Measurements from ENCODE around the gene OR8D2.

OR8D2 gene

DNA sequence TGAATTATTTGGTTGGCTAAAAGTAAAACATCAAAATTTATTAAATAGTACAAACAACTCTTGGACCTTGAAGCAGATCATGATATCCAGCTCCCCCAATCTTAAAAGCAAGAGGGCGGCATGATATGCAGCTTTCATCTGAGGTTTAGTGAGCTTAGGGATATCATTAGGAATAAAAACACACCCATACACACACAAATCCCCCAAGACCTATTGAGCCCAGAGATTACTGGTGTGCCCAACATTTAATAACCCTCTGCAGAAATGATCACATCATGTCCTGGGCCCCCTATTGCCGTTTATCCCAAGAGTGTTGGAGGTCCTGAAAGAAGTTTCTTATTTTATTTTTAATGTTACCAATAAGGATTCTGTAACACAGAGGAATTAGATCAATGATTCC lies 6.1 kb downstream of the OR8D2 start, which contains the start of gene OR8D1:
Gene OR8D1, minus strand, starts transcription at position 101 of the 400 bp plus-strand sequence. CDS start 3,183 bp downstream, outside the sequence.
- Histone ChIP-seq H3K27me3 (ENCODE audit: control insufficient read depth, insufficient read depth, low read length) (no peaks in the 10 kb centered on the region), H3K4me1 (ENCODE audit: control insufficient read depth, insufficient read depth, low read length) (no peaks in the 10 kb centered on the region), H3K9ac (ENCODE audit: low read depth, low read length) (no peak within 1 kb of the TSS), H3K36me3 (ENCODE audit: control insufficient read depth, insufficient read depth, low read length) (no peaks in the 10 kb centered on the region), H3K9me3 (ENCODE audit: control insufficient read depth, insufficient read depth, low read length) (no peaks in the 10 kb centered on the region), H3K27ac (ENCODE audit: low read depth, low read length) (no peak within 1 kb of the TSS), H3K4me3 (ENCODE audit: low read depth, low read length) (no peak within 1 kb of the TSS)

DNA sequence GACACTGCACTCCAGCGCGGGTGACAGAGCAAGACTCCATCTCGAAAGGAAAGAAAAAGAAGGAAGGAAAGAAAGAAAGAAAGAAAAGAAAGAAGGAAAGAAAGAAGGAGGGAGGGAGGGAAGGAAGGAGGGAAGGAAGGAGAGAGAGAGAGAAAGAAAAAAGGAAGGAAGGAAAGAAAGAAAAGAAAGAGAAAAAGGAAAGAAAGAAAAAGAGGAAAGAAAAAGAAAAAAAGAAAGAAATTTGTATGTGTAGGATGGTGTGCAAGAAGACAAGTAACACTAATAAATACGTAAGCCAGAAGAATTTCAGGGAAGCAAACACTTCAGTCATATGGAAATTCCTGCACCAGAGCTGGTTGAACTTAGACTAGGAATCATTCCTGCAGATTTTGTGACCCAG lies 6.9 kb downstream of the OR8D2 start:
- Histone ChIP-seq H3K4me1 (ENCODE audit: control insufficient read depth, insufficient read depth, low read length) (no peaks in the 10 kb centered on the region), H3K27ac (ENCODE audit: low read depth, low read length) (no peak overlapping the region), H3K4me3 (ENCODE audit: low read depth, low read length) (no peak overlapping the region), H3K9me3 (ENCODE audit: control insufficient read depth, insufficient read depth, low read length) (no peaks in the 10 kb centered on the region), H3K36me3 (ENCODE audit: control insufficient read depth, insufficient read depth, low read length) (no peaks in the 10 kb centered on the region), H3K9ac (ENCODE audit: low read depth, low read length) (no peak overlapping the region), H3K27me3 (ENCODE audit: control insufficient read depth, insufficient read depth, low read length) (no peaks in the 10 kb centered on the region)

DNA sequence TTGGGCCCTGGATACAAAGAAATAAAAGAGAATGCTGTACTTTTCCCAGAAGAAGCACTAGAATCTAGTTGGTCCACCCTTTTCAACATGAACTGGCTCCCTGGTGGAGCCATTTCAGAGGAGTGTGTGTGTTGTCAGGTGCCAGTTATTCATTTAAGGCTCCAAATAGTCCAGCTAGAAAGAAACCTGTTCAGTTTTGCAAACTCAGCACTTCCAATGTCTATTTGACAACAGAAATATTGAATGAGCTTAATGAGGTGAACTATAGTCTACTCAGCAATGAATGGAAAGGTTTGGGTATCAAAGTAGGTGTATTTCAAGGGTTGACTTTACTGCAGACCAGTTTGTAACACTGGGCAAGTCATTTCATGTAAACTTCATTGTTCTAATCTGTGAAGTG lies 8.3 kb downstream of the OR8D2 start:
- Histone ChIP-seq H3K9ac (ENCODE audit: low read depth, low read length) (no peak overlapping the region), H3K4me3 (ENCODE audit: low read depth, low read length) (no peak overlapping the region), H3K27ac (ENCODE audit: low read depth, low read length) (no peak overlapping the region), H3K27me3 (ENCODE audit: control insufficient read depth, insufficient read depth, low read length) (no peaks in the 10 kb centered on the region), H3K9me3 (ENCODE audit: control insufficient read depth, insufficient read depth, low read length) (no peaks in the 10 kb centered on the region), H3K4me1 (ENCODE audit: control insufficient read depth, insufficient read depth, low read length) (no peaks in the 10 kb centered on the region), H3K36me3 (ENCODE audit: control insufficient read depth, insufficient read depth, low read length) (no peaks in the 10 kb centered on the region)

DNA sequence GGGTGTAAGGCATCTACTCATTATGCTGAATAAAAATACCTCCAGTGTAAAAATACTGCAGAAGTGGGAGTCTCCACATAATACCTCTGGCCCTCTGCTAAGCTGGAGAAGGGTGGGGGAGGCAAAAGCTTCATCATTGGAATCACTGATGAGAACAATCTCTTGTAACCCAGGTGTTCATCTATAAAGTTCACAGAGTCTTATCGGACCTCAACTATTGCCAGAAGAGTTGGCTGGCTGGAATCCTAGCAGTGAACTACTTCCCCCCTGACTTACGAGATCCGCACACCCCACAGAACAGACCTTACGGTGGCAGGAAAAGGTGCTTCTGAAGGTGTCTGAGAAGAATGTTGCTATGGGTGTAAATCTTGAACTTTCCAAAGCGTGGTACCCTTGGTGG lies 8.7 kb downstream of the OR8D2 start:
- no peaks in the 10 kb centered on the region for H3K36me3 ChIP-seq (ENCODE audit: control insufficient read depth, insufficient read depth, low read length)
- no peak overlapping the region for H3K27ac ChIP-seq (ENCODE audit: low read depth, low read length)
- H3K9me3 ChIP-seq (ENCODE audit: control insufficient read depth, insufficient read depth, low read length), result no peaks in the 10 kb centered on the region
- H3K9ac ChIP-seq (ENCODE audit: low read depth, low read length), result no peak overlapping the region
- H3K4me3 ChIP-seq (ENCODE audit: low read depth, low read length), result no peak overlapping the region
- H3K27me3 ChIP-seq (ENCODE audit: control insufficient read depth, insufficient read depth, low read length), result no peaks in the 10 kb centered on the region
- H3K4me1 ChIP-seq (ENCODE audit: control insufficient read depth, insufficient read depth, low read length), result no peaks in the 10 kb centered on the region

DNA sequence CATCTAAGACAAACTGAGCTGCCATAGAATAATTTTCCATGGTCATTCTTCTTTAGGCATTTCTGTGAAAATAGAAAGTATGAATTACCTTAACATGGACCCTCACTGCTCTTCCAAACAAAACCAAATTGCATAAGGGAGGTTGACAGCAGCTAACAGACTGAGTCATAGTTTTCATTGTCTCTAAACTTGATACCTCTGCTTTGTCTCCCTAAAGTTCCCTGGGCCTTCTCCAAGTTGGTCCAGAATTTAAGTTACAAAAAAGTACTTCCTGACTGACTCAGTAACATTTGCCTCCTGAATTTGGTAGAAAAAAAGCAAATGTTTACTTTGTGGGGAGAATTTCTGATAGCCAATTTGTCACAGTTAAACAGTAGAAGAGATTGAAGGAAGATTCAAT lies 9.3 kb downstream of the OR8D2 start:
- no peaks in the 10 kb centered on the region for H3K36me3 ChIP-seq (ENCODE audit: control insufficient read depth, insufficient read depth, low read length)
- no peak overlapping the region for H3K9ac ChIP-seq (ENCODE audit: low read depth, low read length)
- no peaks in the 10 kb centered on the region for H3K9me3 ChIP-seq (ENCODE audit: control insufficient read depth, insufficient read depth, low read length)
- H3K4me1 ChIP-seq (ENCODE audit: control insufficient read depth, insufficient read depth, low read length), result no peaks in the 10 kb centered on the region
- no peak overlapping the region for H3K27ac ChIP-seq (ENCODE audit: low read depth, low read length)
- no peak overlapping the region for H3K4me3 ChIP-seq (ENCODE audit: low read depth, low read length)
- H3K27me3 ChIP-seq (ENCODE audit: control insufficient read depth, insufficient read depth, low read length), result no peaks in the 10 kb centered on the region

DNA sequence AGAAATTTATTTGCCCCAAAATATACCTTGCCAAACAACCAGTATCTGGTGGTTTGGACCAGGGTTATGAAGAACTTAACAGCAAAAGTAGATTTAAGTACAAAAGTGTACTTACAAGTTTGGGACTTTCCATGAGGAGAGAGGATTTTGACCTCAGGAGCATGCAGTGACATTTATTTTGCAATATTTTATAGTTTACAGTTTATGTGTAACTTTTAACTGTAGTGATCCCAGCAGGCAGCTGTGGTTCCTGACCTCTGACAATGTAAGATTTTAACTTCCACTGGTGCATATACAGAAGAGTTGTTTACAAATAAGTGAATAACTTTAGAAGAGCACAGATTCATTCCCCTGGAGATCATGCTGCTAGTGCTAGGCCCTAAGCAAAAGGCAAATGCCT lies 12.9 kb downstream of the OR8D2 start:
- no peaks in the 10 kb centered on the region for H3K27me3 ChIP-seq (ENCODE audit: control insufficient read depth, insufficient read depth, low read length)
- peaks cover 11% of the 10 kb centered on the region for H3K4me1 ChIP-seq (ENCODE audit: control insufficient read depth, insufficient read depth, low read length)
- H3K36me3 ChIP-seq (ENCODE audit: control insufficient read depth, insufficient read depth, low read length), result no peaks in the 10 kb centered on the region
- H3K27ac ChIP-seq (ENCODE audit: low read depth, low read length), result no peak overlapping the region
- no peak overlapping the region for H3K9ac ChIP-seq (ENCODE audit: low read depth, low read length)
- H3K4me3 ChIP-seq (ENCODE audit: low read depth, low read length), result no peak overlapping the region
- H3K9me3 ChIP-seq (ENCODE audit: control insufficient read depth, insufficient read depth, low read length), result no peaks in the 10 kb centered on the region

DNA sequence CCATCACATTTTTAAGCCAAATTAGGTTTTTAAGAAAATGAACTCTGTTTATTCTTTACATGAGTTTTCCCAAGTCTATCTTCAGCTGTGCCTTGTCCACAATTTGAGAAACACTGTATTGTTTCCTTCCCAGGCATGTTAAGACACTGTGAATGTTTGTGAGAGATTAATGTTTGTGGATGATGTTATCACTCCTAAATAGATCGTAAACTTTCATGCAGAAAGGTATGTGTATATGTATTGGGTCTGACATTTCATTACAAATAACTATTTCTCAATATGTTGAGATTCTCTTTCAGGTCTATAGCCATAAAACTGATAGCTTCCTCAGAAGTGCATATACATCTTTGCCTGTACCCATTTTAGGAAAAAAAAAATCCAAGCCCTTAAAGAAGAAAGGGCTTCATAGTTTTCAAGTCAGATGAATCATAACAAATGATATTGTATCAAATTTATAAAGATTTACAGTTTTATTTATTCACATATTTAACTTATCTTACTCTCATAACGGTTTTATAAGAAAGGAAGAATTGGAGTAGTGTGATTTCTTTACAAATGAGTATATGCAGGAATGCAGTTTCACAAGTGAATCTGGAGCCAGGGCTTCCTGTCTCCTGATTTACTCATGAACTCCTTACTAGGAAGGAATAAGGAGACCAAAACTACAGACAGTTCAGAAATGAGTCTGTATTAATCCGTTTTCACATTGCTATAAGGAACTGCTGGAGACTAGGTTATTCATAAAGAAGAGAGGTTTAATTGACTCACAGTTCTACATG lies 17.5 kb downstream of the OR8D2 start:
- Histone ChIP-seq H3K27me3 (ENCODE audit: control insufficient read depth, insufficient read depth, low read length) (no peaks in the 10 kb centered on the region), H3K27ac (ENCODE audit: low read depth, low read length) (no peak overlapping the region), H3K4me3 (ENCODE audit: low read depth, low read length) (no peak overlapping the region), H3K36me3 (ENCODE audit: control insufficient read depth, insufficient read depth, low read length) (no peaks in the 10 kb centered on the region), H3K4me1 (ENCODE audit: control insufficient read depth, insufficient read depth, low read length) (peaks cover 21% of the 10 kb centered on the region), H3K9me3 (ENCODE audit: control insufficient read depth, insufficient read depth, low read length) (no peaks in the 10 kb centered on the region), H3K9ac (ENCODE audit: low read depth, low read length) (no peak overlapping the region)

DNA sequence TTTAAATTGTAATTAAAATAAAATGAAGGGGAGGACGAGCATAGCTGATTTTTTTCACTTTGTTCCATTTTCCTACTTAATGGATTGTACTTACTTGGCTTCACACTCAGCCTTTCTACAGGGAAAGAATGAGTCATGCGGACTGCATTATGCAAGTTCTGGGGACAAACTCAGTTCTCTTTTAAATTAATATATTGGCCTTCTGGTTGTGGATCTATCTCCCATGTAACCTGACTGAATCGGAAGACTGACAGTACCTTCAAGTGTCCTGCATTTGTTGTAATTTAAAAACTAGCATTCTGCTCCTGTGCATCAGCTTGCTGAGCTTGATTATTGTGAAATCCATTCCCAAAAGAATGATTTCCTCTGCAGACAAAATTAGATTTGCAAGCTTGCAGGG lies 18.4 kb downstream of the OR8D2 start:
- Histone ChIP-seq H3K27ac (ENCODE audit: low read depth, low read length) (no peak overlapping the region), H3K36me3 (ENCODE audit: control insufficient read depth, insufficient read depth, low read length) (no peaks in the 10 kb centered on the region), H3K9me3 (ENCODE audit: control insufficient read depth, insufficient read depth, low read length) (no peaks in the 10 kb centered on the region), H3K9ac (ENCODE audit: low read depth, low read length) (no peak overlapping the region), H3K4me3 (ENCODE audit: low read depth, low read length) (no peak overlapping the region), H3K4me1 (ENCODE audit: control insufficient read depth, insufficient read depth, low read length) (peaks cover 21% of the 10 kb centered on the region), H3K27me3 (ENCODE audit: control insufficient read depth, insufficient read depth, low read length) (no peaks in the 10 kb centered on the region)

DNA sequence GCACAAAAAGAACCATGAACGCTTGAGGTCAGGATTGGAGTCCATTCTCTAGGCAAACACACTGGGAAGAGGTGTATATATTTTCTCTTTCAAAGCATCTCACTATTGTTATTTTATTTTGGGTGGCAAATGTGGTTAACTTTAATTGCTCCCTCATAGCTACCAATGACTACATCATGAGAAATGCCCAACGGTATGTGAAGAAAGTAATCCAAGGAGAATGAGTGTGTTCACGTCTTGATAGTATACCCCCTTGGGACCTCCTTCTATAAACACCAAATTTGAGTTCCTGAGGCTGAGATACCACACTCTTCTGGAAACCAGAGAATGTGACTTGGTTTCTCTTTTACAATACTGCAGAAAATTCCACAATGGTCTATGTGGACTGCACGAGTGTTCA lies 22.1 kb downstream of the OR8D2 start:
- peaks cover 18% of the 10 kb centered on the region for H3K4me1 ChIP-seq (ENCODE audit: control insufficient read depth, insufficient read depth, low read length)
- no peaks in the 10 kb centered on the region for H3K27me3 ChIP-seq (ENCODE audit: control insufficient read depth, insufficient read depth, low read length)
- no peaks in the 10 kb centered on the region for H3K36me3 ChIP-seq (ENCODE audit: control insufficient read depth, insufficient read depth, low read length)
- no peak overlapping the region for H3K4me3 ChIP-seq (ENCODE audit: low read depth, low read length)
- no peak overlapping the region for H3K9ac ChIP-seq (ENCODE audit: low read depth, low read length)
- H3K27ac ChIP-seq (ENCODE audit: low read depth, low read length), result no peak overlapping the region
- no peaks in the 10 kb centered on the region for H3K9me3 ChIP-seq (ENCODE audit: control insufficient read depth, insufficient read depth, low read length)

DNA sequence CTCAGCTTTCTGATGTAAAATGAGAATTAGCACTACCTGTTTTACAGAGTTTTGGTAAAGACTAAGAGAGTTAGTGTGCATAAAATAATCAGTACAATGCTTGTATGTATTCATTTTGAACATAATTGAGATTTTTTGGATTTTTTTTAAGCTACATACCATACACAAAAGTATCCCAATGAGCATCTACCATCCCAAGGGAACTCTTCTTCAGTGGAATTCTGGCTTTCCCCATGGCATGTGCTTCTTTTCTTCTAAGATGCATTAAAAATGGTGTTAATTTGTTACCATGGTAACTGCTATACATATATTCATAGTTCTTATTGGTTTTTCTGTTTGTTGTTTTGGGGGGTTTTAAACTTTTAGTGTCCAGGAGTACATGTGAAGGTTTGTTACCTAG lies 24.0 kb downstream of the OR8D2 start:
- Histone ChIP-seq H3K9me3 (ENCODE audit: control insufficient read depth, insufficient read depth, low read length) (no peaks in the 10 kb centered on the region), H3K9ac (ENCODE audit: low read depth, low read length) (no peak overlapping the region), H3K27ac (ENCODE audit: low read depth, low read length) (no peak overlapping the region), H3K4me1 (ENCODE audit: control insufficient read depth, insufficient read depth, low read length) (no peaks in the 10 kb centered on the region; the same call in 1 of the 2 replicates), H3K36me3 (ENCODE audit: control insufficient read depth, insufficient read depth, low read length) (no peaks in the 10 kb centered on the region), H3K27me3 (ENCODE audit: control insufficient read depth, insufficient read depth, low read length) (no peaks in the 10 kb centered on the region), H3K4me3 (ENCODE audit: low read depth, low read length) (no peak overlapping the region)

DNA sequence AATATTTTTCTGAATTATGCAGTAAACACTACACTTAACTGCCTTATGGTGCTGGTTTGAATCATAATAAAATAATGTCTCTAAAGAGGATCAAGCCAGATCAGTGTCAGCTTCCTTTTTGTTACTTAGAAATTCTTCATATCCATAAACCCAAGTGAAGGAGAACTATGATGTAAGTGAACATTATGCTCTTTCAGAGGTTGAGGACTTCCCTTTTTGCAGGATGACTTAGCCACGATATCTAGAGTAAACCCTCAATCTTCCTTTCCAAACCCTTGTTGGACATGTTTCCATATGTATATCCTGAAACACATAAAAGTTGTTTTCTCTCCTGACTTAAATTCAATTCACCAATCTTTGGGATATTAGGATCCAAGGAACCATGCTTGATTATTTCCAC lies 25.3 kb downstream of the OR8D2 start:
- Histone ChIP-seq H3K4me1 (ENCODE audit: control insufficient read depth, insufficient read depth, low read length) (no peaks in the 10 kb centered on the region; the same call in 1 of the 2 replicates), H3K27ac (ENCODE audit: low read depth, low read length) (no peak overlapping the region), H3K36me3 (ENCODE audit: control insufficient read depth, insufficient read depth, low read length) (no peaks in the 10 kb centered on the region), H3K9me3 (ENCODE audit: control insufficient read depth, insufficient read depth, low read length) (no peaks in the 10 kb centered on the region), H3K27me3 (ENCODE audit: control insufficient read depth, insufficient read depth, low read length) (no peaks in the 10 kb centered on the region), H3K4me3 (ENCODE audit: low read depth, low read length) (no peak overlapping the region), H3K9ac (ENCODE audit: low read depth, low read length) (no peak overlapping the region)
